HG02678 (cell line): ENCODE results near the gene TMEM184C.

Experiments used
- ATAC-seq: cut with Tn5 transposase; IDR thresholded peaks from one replicate; pipeline ENCODE4 v1.9.1; 2021; ENCODE audit warnings: mild to moderate bottlenecking, moderate library complexity; ENCODE audit not compliant: unreplicated experiment

Gene TMEM184C

DNA sequence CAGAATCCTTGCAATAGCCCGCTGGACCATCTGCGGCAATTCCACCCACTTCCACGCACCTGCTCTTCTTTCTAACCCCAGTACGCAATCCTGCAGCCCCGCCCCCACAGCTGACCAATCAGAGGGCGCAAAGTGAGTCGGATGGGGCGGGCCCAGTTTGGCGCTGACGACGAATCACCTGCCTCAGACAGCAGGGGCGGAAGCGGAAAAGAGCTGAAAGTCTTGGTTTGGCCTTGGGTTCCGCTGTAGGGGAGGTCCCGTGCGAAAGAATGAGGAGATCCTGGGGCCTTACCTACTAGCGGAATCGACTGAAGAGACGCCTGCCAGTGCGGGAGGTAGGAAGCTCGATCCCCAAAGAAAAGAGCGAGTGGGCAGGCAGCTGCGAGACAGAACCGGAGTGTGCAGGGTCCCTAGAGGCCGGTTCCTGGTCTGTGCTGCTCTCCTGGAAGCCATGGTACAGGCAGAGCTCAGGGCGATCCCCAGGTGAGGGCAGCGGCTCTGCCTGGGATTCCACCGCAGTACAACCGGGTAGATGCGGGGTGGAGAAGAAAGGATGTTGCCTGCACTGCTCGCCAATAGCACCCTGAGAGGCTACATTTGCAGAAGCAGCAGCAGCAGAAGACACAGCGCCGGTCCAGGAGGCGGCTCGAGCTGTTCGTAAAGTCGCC is at the start of gene TMEM184C:
TMEM184C (plus strand) TSS at position 225 of the 668 bp plus-strand sequence. CDS start 560 bp downstream, outside the sequence.
- ATAC-seq, result peak; percentile 100

DNA sequence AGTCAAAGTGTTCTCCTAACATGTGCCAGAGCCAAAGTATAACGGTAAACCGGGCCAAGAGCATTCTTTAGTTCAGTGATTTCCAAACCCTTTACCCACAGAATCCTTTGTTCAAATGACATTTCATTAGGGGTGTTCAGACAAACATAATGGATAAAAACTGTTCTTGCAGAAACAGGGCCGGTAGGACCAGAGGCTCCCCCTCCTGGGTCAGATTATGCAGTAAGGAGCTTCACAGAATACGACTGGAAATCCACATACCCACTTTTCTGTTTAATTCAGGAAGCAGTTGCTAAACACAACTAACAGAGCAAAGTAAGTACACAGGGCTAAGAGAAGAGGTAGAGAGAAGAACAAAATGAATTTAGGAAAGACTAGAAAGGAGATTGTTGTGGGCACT is 46.6 kb upstream of the TMEM184C start:
- no peak for ATAC-seq

DNA sequence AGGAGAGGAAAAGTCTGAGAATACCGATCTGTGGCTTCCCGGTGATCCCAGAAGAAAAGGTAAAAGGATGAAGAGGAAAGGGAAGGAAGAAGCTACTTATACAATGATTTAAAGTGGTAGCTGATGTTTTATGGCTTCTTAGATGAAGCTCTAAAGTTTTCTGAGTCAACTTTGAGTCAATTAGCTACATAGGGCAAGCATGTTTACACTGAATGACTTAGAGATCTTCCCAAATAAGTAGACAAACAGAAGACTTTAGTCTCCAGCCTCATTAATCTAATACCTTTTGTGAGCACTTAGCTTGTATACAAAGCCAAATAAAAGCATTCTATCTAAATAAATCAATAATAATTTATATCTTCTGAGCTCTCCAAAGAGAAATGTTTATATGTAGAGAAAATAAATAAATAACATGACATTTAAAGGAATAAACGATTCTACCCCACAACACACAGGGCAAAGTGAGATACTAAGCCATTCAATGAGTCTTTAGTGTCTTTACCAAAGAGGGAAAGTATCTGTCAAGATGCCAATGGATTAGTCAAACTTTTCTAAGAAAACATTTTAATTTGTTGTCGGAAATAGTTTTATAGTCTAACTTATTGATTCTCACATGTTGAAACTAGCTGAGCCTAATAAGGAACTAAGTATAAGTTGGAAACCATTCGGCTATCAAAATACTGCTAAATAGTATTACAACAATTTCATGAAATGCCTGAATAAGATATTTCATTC is 46.0 kb upstream of the TMEM184C start:
- ATAC-seq, result no peak

DNA sequence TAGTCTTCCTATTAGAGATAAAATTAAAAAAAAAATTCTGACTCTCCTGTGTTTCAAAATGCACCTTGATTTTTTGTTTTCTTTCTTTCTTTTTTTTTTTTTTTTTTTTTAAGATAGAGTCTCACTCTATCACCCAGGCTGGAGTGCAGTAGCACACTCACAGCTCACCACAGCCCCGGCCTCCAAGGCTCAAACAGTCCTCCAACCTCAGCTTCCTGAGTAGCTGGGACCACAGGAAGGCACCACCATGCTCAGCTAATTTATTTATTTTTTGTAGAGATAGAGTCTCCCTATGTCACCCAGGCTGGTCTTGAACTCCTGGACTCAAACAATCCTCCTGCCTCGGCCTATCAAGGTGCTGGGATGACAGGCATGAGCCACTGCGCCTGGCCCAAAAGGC is 41.1 kb upstream of the TMEM184C start:
- no peak for ATAC-seq

DNA sequence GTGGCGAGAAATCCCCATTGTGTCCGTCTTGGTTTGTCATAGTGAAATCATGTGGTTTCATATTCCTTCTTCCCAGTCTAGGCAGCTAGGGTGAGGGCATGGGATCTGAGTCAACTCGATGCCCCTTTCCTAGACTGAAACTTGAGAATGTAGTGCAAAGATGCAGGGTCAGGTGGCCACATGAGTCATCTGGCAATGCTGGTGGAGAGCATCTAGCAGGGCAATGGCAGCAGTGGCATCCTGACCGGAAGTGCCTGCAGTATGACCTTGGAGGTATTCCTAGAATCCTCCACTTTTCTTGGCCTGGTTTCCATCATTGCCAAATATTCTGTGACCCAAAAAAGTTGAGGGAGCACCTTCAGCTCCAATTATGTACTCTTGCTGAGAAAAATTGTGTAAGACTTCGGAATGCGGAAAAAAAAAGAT is 39.1 kb upstream of the TMEM184C start:
- ATAC-seq, result no peak

DNA sequence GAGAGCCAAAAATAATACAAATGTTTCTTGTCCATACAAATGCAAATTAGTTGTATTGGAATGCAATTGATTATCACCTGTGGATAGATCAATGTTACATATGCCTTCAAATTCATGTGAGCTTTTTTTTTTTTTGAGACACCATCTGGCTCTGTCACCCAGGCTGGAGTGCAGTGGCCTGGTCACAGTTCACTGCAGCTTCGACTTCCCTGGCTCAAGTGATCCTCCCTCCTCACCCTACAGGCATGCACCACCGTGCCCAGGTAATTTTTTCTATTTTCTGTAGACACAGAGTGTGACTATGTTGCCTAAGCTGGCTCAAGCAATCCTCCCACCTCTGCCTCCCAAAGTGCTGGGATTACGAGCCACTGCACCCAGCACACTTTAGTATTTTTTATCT is 38.6 kb upstream of the TMEM184C start:
- no peak for ATAC-seq

DNA sequence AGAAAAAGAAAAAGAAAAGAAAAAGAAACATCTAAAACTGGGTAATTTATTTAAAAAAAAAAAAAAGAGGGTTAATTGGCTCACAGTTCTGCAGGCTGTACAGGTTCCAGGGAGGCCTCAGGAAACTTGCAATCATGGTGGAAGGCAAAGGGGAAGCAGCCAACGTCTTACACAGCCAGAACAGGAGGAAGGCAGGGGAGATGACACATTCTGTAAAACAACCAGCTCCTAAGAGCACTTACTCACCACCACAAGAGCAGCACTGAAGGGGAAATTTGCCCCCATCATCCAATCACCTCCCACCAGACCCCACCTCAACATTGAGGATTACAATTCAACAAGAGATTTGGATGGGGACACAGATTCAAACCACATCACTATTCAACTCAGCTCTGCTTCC is 36.8 kb upstream of the TMEM184C start:
- ATAC-seq, result no peak

DNA sequence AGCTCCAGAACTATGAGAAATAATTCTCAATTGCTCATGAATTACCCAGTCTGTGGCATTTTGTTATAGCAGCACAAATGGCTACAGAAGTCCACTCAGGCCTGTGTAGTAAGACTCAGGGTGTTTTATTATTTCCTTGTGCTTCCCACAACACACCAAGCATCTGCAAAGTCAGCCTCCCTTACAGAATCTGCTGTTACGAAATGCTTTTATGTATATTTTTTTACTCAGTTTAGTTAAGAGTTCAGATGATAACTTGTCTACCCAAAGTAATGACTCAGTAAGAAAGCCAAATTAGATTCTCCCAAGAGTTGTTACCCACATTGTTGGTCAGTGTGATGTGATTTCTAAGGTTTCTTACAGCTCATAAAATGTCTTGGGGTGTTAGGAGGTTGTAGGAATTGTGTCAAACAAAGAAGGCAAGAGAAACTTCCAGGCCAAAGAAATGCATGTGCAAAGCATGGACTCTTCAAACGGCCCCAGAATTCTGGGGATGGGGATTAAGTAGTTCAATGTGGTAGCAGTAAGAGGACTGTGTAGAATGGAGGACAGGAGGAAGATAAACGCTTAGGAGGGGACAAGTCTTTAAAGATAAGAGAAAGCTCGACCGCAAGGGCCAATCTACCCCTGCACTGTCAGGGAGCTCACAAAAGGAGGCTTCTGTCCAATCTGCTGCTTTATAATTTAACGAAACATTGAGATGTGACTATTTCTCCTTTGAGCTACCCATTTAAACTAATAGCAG is 35.4 kb upstream of the TMEM184C start:
- ATAC-seq, result no peak

DNA sequence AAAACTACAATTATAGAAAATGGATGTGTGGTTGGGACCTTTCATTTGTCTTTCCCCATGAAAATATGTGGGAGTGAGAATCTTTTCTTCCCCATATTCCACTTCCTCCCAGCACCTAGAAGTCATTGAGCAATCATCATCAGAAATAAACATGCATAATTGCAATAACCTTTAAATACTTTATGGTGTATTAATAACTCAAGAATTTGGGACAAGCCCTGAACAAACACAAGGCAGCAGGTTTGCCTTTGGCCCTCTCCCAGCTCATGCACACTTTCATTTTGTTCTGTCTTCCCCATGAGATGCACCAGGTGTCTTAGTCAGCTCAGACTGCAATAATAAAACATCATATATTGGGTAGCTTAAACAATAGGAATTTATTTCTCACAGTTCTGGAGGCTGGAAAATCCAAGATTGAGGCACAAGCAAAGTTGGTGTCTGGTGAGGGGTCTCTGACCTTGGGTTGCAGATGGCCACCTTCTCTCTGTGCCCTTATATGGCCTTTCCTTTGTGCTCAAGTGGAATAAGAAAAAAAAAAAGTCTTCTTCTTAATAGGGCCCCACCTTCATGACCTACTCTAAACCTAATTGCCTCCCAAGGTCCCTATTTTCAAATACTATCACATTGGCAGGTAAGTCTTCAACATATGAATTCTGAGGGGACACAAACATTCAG is 34.7 kb upstream of the TMEM184C start:
- ATAC-seq, result no peak

DNA sequence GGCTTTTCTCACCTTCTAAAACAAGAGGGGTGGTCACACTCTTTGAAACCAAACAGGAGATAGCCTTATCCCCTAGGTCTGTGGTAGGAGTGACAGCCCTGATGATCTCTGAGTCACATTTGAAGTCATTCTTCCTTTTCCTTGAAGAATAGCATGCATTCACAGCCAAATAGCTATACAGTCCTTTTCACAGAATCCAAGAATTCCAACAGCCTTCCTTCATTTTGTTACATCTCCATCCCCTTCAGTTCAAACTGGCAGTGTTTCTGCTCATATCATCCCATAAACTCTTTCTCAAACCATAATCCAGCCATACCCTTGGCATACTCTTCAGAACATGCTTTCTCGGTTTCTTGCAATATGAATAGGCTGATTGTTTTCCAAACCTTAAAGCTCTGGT is 33.3 kb upstream of the TMEM184C start:
- no peak for ATAC-seq

DNA sequence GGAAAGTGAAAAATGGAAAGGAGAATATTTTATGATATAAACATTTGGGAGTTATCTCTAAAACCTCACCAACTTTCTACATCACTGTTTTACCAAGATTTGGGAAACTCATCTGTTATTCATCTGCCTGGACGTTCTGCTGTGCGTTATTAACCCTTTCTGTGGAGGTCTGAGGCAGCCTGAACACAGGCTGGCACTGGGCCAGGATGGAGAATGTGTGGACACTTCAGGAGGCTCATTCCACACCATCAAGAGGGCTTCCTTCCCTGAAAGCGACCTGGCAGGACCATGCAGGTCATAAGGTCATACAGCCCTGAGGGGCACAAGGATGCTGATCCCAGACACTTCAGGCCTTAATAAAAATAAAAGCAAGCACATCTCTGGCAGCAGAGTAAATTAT is 31.2 kb upstream of the TMEM184C start:
- no peak for ATAC-seq

DNA sequence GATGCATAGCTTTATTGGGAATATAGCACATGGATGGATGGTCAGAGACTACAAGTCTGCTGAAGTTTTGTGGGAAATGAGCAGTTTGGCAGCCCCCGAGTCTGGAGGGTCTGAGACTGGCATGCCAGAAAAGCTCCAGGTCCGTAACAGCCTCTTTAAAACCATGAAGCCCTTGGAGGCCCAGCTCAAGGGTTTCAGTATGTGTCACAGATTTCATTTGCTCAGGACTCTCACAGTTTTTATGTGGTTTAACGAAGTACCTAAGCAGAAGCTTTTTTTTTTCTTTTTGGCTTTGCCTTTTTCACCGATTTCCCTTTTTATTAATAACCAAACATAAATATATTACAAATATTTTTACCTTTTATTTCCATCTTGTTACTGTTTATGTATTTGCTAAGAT is 30.6 kb upstream of the TMEM184C start:
- ATAC-seq, result peak; percentile 56

DNA sequence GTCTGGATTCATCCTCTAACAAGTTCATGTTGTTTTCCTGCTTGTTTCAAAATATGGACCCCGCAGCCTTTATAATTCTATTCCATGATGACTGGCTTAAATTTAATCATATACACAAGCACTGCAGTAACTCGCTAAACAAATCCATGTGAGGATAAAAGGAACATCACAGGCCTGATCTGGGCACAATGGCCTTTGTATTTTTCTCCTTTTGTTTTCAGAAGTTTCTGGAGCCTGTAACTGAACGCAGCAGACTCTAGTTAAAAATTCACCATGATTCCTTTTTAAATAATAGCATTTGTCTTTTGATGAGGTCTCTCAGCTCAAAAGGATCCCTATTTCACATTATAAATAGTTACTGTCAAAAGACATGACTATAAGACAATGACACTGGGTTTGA is 30.2 kb upstream of the TMEM184C start:
- no peak for ATAC-seq

DNA sequence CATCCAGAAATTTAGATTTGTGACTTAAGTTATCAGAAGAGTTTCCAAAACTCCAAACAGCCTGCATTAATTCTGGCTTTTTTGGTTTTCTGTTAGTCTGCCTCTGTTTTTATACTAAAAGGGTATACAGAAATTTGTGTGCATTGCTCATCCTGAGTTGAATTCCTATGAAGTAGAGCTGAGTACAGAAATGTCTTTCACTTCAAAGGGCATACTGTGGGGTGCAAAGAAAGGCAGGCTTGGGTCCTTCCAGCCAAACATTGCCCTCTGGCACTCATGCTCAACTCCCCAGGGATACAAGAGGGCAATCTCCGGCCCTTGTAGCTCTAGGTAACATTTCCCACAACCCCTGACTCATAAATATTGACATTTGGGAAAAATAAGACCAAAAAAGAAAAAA is 27.6 kb upstream of the TMEM184C start:
- ATAC-seq, result no peak

DNA sequence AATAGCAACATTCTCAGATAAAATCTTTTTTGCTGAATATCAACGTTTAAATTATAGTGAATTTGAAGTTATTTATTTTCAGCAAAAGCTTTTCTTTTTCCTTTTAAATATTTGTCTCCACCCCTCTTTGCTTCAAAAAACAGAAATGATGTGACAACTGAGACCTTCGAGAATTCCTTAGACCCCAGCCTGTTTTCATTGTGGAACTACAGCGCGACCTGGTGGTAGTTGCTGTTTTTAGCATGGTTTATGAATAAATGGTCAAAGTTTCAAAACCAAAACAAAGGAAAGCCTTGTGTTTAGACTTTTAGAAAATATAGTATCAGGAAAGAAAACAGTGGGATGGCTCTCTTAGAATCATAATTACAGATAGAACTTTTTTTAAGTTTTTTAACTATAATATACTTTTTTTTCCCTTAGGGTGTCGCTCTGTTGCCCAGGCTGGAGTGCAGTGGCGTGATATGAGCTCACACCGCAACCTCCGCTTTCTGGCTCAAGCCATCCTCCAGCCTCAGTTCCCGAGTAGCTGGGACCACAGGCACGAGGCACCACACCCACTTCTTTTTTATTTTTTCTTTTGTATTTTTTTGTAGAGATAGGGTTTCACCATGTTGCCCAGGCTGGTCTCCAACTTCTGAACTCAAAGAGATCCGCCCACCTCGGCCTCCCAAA is 26.8 kb upstream of the TMEM184C start:
- peak; percentile 57 for ATAC-seq

DNA sequence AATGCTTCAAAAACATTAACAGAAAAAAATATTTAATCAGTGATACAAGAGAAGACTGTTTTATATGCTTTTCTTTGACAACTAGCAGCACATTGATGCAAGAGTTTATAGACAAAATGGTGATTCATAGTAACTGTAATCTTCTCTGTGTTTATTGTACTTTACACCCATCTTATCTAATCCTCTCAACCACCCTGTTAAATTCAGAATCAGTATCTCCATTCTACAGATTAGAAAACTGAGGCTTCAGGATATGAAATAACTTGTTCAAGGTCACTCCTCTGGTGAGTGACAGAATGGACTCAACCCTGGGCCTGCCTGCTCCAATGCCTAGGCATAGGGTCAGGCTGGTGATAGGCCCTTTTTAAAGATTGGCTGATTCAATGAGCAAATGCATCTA is 26.1 kb upstream of the TMEM184C start:
- ATAC-seq, result no peak

DNA sequence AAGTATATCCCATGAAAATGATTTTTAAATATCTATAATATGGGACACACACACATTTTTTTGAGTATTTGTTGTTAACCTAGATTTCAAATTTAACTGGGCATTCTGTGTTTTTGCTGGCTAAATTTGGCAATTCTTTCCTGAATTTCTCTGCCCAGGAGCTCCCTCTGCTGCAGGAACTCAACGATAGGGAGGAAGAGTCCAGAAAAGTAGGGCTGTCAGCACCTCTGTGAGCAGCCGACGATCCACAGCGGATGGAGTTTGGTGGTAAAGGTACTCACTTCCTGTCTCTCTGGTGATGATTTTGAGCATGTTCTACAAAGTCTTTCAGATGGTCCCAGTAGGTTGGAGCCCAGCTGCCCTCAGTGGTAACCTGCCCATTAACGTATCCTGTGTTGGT is 23.1 kb upstream of the TMEM184C start:
- ATAC-seq, result no peak

DNA sequence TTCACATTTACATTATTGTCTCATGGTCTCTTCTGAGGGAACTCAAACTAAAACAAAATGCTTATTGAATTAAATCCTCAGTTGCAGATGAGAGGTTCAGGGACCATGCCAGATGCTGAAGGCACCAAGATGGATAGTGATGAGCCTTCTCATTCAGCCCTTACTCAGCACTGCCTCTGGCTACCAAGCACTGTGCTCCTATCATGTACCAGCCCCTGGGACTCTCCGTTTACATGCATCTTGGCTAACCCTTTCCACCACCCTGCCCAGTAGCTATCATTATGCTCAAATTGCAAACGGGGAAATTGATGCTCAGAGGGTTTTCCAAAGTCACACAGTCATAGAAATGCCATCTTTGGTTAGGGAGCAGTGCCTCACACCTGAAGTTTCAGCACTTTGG is 22.6 kb upstream of the TMEM184C start:
- ATAC-seq, result no peak

DNA sequence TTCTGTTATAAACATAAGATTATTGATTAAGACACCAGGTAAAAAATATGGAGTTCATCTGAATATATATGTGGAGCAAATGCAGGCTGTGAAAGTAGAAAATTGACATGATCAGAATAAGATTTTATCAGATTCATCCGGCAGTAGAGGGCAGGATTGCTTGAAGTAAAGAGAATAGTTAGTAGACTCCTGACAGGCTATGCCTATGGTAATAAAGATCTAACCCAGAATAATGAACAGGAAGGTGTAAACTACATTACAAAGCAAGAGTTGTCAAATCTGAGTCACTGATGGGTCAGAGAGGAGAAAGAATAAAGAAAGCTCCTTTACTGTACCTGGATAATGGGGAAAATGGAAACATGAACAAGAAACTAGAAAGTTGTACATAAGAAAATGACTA is 20.8 kb upstream of the TMEM184C start:
- no peak for ATAC-seq

DNA sequence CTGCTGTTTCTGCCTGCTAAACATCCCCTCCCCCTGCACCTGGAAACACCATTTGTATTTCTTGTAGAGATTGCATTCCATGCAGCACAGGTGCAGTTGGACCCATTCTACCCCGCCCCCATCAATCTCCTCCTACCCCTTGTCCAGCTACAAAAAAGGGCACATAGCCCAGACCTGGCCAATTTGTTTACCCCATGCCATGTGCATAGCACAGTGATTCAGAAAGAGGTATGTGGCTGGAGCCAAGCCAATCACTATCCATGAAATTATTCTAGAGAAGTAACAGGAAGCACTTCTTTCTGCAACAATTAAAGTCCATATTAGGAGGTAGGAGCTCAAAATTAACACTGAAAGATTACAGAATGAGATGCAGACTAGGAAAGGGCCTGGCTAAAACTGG is 20.2 kb upstream of the TMEM184C start:
- no peak for ATAC-seq

DNA sequence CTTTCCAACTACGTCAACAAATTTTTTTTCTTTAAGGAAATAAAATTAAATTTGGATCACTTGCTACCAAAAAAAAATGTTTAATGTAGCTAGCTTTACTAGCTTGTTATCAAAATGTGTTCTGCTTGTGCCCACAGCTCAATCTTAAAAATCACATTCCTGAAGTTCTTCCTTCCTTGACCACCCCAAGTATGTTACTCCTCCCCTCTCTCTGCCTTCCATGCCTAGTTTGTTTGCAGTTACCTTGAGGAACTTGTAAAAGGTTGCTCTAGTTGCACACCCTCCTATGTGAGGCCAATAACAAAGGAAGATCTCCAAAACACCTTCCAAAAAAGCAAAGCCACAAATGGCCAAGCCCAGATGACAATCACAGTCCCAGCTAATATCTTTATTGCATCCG is 19.6 kb upstream of the TMEM184C start:
- no peak for ATAC-seq
